AG09309 (cell line): ENCODE data around the gene MYBPH.

ENCODE experiments used
- DNase-seq: peaks from one replicate; pipeline ENCODE4 v3.0.0-alpha.2; 2010; ENCODE audit warnings: low read depth
- H3K4me3 ChIP-seq: 2 replicates; pipeline ENCODE4 v1.5.1; 2011; ENCODE audit warnings: mild to moderate bottlenecking, low read depth, low read length, moderate library complexity; ENCODE audit not compliant: control insufficient read depth
- CTCF ChIP-seq: IDR thresholded peaks from 2 replicates; pipeline ENCODE4 v1.5.1; 2011; ENCODE audit warnings: mild to moderate bottlenecking, low read depth, low read length, inconsistent platforms; ENCODE audit not compliant: insufficient read depth, control insufficient read depth; ENCODE audit errors: missing control alignments

MYBPH gene

GRCh38 chr1:203202431-203203245 lies 27.0 kb upstream of the MYBPH start:
- no peak for TF ChIP-seq CTCF
- DNase-seq: peak; percentile 91
- H3K4me3 ChIP-seq: no peak overlapping the region

- no peak for TF ChIP-seq CTCF
- no peak for DNase-seq
- no peak overlapping the region for H3K4me3 ChIP-seq
Observed at GRCh38 chr1:203201516-203202205, 26.0 kb upstream of the MYBPH start.

GRCh38 chr1:203200916-203201315 lies 25.3 kb upstream of the MYBPH start:
- H3K4me3 ChIP-seq: no peak overlapping the region
- DNase-seq: no peak
- TF ChIP-seq CTCF: no peak

GRCh38 chr1:203199816-203200571 lies 24.4 kb upstream of the MYBPH start:
- H3K4me3 ChIP-seq: no peak overlapping the region
- DNase-seq: peak; percentile 89
- no peak for TF ChIP-seq CTCF

- no peak for TF ChIP-seq CTCF
- DNase-seq: no peak
- H3K4me3 ChIP-seq: no peak overlapping the region
Observed at GRCh38 chr1:203199481-203199815, 23.8 kb upstream of the MYBPH start.

- no peak for DNase-seq
- no peak for TF ChIP-seq CTCF
- no peak overlapping the region for H3K4me3 ChIP-seq
Observed at GRCh38 chr1:203199002-203199401, 23.4 kb upstream of the MYBPH start.
